WTC11 (cell line): ENCODE results near the gene ALKBH7. TPM values are rescaled to one million over a fixed set of nuclear protein-coding genes. Genes with fewer than 3 reads are reported as not detected.

Source experiments
- ATAC-seq: fragments of 200-7000 bp; cut with Tn5 transposase; 2 replicates; pipeline ENCODE4 v1.10.0; 2021; ENCODE audit warnings: mild to moderate bottlenecking, moderate library complexity
- CTCF ChIA-PET: fragments of 300-600 bp; sonication (Branson Sonifier 250); formaldehyde crosslinking; loops from one replicate; lab custom pipeline; 2021; ENCODE audit warnings: antibody characterized with exemption; lab: Charles Lee
- POLR2A ChIA-PET: fragments of 350-600 bp; sonication (Branson Sonifier 250); formaldehyde crosslinking; loops from one replicate; lab custom pipeline; 2021; ENCODE audit warnings: antibody characterized with exemption; lab: Charles Lee
- DNase-seq: peaks from one replicate; pipeline ENCODE4 v3.0.0; 2021; ENCODE audit warnings: low spot score
- H3K27ac Mint-ChIP-seq: 2 replicates; pipeline ENCODE4 v1.8.0; 2021; ENCODE audit warnings: mixed read lengths
- H3K27me3 Mint-ChIP-seq: 2 replicates; pipeline ENCODE4 v1.8.0; 2021; ENCODE audit warnings: low read depth, mild to moderate bottlenecking, moderate library complexity, mixed read lengths
- H3K36me3 Mint-ChIP-seq: 2 replicates; pipeline ENCODE4 v1.8.0; 2021; ENCODE audit warnings: mixed read lengths
- H3K4me1 Mint-ChIP-seq: 2 replicates; pipeline ENCODE4 v1.8.0; 2022; ENCODE audit warnings: mixed read lengths
- H3K4me3 Mint-ChIP-seq: 2 replicates; pipeline ENCODE4 v1.8.0; 2021; ENCODE audit warnings: mild to moderate bottlenecking, moderate library complexity, mixed read lengths
- H3K9me3 Mint-ChIP-seq: 2 replicates; pipeline ENCODE4 v1.8.0; 2021; ENCODE audit warnings: mixed read lengths
- ATF1 ChIP-seq: sonication (generic); formaldehyde crosslinking; IDR thresholded peaks from 2 replicates; pipeline ENCODE4 v1.8.1; 2023; ENCODE audit warnings: mild to moderate bottlenecking, moderate library complexity, missing genetic modification reagents
- E2F1 ChIP-seq: sonication (generic); formaldehyde crosslinking; IDR thresholded peaks from 2 replicates; pipeline ENCODE4 v1.8.0; 2022; ENCODE audit warnings: mild to moderate bottlenecking, missing genetic modification reagents
- EMX1 ChIP-seq: fragments of 250-450 bp; sonication (Bioruptor Pico); IDR thresholded peaks from 2 replicates; pipeline ENCODE4 v1.8.0; 2021; ENCODE audit warnings: mild to moderate bottlenecking
- GABPB1 ChIP-seq: sonication (generic); formaldehyde crosslinking; IDR thresholded peaks from 2 replicates; pipeline ENCODE4 v1.8.1; 2023; ENCODE audit warnings: mild to moderate bottlenecking, missing genetic modification reagents
- HMGXB4 ChIP-seq: sonication (generic); formaldehyde crosslinking; IDR thresholded peaks from 2 replicates; pipeline ENCODE4 v1.8.1; 2023; ENCODE audit warnings: mild to moderate bottlenecking, moderate library complexity, missing genetic modification reagents
- MLX ChIP-seq: sonication (generic); formaldehyde crosslinking; IDR thresholded peaks from 2 replicates; pipeline ENCODE4 v1.8.1; 2023; ENCODE audit warnings: mild to moderate bottlenecking, missing genetic modification reagents, moderate library complexity
- MXD4 ChIP-seq: fragments of 250-450 bp; sonication (Bioruptor Pico); IDR thresholded peaks from 2 replicates; pipeline ENCODE4 v1.8.0; 2021; ENCODE audit warnings: mild to moderate bottlenecking, moderate library complexity, borderline replicate concordance
- NFATC4 ChIP-seq: fragments of 250-450 bp; sonication (Bioruptor Pico); IDR thresholded peaks from 2 replicates; pipeline ENCODE4 v1.9.0; 2021; ENCODE audit warnings: mild to moderate bottlenecking
- NR1H2 ChIP-seq: sonication (generic); formaldehyde crosslinking; IDR thresholded peaks from 2 replicates; pipeline ENCODE4 v1.9.0; 2021; ENCODE audit warnings: mild to moderate bottlenecking, moderate library complexity, missing genetic modification reagents
- NR3C1 ChIP-seq: sonication (generic); formaldehyde crosslinking; conservative IDR thresholded peaks from 2 replicates; pipeline ENCODE4 v1.8.1; 2023; ENCODE audit warnings: low read depth, mild to moderate bottlenecking, missing genetic modification reagents
- STAT6 ChIP-seq: sonication (generic); formaldehyde crosslinking; conservative IDR thresholded peaks from 2 replicates; pipeline ENCODE4 v1.8.1; 2023; ENCODE audit warnings: mild to moderate bottlenecking, low read depth, missing genetic modification reagents, moderate library complexity
- TEAD4 ChIP-seq: sonication (generic); formaldehyde crosslinking; IDR thresholded peaks from 2 replicates; pipeline ENCODE4 v1.8.0; 2022; ENCODE audit warnings: mild to moderate bottlenecking, missing genetic modification reagents
- TP53 ChIP-seq: sonication (generic); formaldehyde crosslinking; IDR thresholded peaks from 2 replicates; pipeline ENCODE4 v1.8.1; 2023; ENCODE audit warnings: mild to moderate bottlenecking, missing genetic modification reagents
- ZBTB43 ChIP-seq: sonication (generic); formaldehyde crosslinking; IDR thresholded peaks from 2 replicates; pipeline ENCODE4 v1.8.1; 2023; ENCODE audit warnings: mild to moderate bottlenecking, missing genetic modification reagents
- ZNF219 ChIP-seq: sonication (generic); formaldehyde crosslinking; IDR thresholded peaks from 2 replicates; pipeline ENCODE4 v1.8.0; 2023; ENCODE audit warnings: missing genetic modification reagents, mild to moderate bottlenecking, borderline replicate concordance
- ZNF425 ChIP-seq: fragments of 250-450 bp; sonication (Bioruptor Pico); conservative IDR thresholded peaks from 2 replicates; pipeline ENCODE4 v1.9.0; 2021; ENCODE audit warnings: mild to moderate bottlenecking
- total RNA-seq: library from RNA; stranded (reverse); gene quantifications from 3 replicates; pipeline ENCODE4 v1.2.3, GENCODE V29; 2021

ALKBH7 gene
- total RNA-seq, 1 experiment from 2014 or later, result 96.4 TPM

GRCh38 chr19:6378486-6378885, 5.9 kb downstream of the ALKBH7 start (continued):
- TF ChIP-seq E2F1 (CRISPR knock-in tag) (no peak), GABPB1 (CRISPR knock-in tag) (no peak), ZNF425 (CRISPR knock-in tag) (no peak), MXD4 (no peak), NR3C1 (CRISPR knock-in tag) (no peak), NFATC4 (CRISPR knock-in tag) (no peak), STAT6 (CRISPR knock-in tag) (no peak), ZBTB43 (CRISPR knock-in tag) (no peak)

GRCh38 chr19:6379744-6380143, 7.2 kb downstream of the ALKBH7 start:
- Mint-ChIP-seq H3K27me3 (no peaks in the 10 kb centered on the region), H3K36me3 (peaks cover 40% of the 10 kb centered on the region), H3K27ac (no peak overlapping the region), H3K4me1 (peaks cover 6% of the 10 kb centered on the region; the same call in 1 of the 2 replicates), H3K9me3 (peaks cover 5% of the 10 kb centered on the region; the same call in 1 of the 2 replicates), H3K4me3 (no peak overlapping the region)
- no peak for DNase-seq
- CTCF ChIA-PET, result no interaction called here
- no peak for ATAC-seq
- no peak for TF ChIP-seq EMX1
- TF ChIP-seq NR1H2, result no peak
- no peak for TF ChIP-seq MLX (CRISPR knock-in tag)
- TF ChIP-seq TP53, result no peak
- no peak for TF ChIP-seq HMGXB4
- no peak for TF ChIP-seq TEAD4 (CRISPR knock-in tag)
- TF ChIP-seq ATF1 (CRISPR knock-in tag), result no peak
- TF ChIP-seq ZNF219 (CRISPR knock-in tag), result no peak
- POLR2A ChIA-PET, result no interaction called here
